ENCODE results near the gene COQ9. TPM values are rescaled to one million over a fixed set of nuclear protein-coding genes. Genes with fewer than 3 reads are reported as not detected.

The COQ9 gene
- total RNA-seq, 2 experiments from 2014 or later, result 7.0 to 7.6 TPM

- H3K4me3 Mint-ChIP-seq, result no peak overlapping the region
- Histone ChIP-seq H3K27me3 (ENCODE audit: control insufficient read depth in 1 of 2, insufficient read depth in 2 of 2, low read length in 2 of 2) (no peaks in the 10 kb centered on the region), H3K4me1 (ENCODE audit: insufficient read depth, low read length) (peaks cover 19% of the 10 kb centered on the region), H3K27ac (ENCODE audit: low read depth in 1 of 2, low read length in 2 of 2) (no peak overlapping the region), H3K4me3 (ENCODE audit: low read length) (no peak overlapping the region), H3K36me3 (ENCODE audit: insufficient read depth, low read length) (no peaks in the 10 kb centered on the region), H3K9me3 (ENCODE audit: control insufficient read depth in 1 of 2, insufficient read depth in 1 of 2, low read length in 2 of 2) (no peaks in the 10 kb centered on the region)
- no peak for ATAC-seq (ENCODE audit: poor library complexity)
- H3K27me3 Mint-ChIP-seq, result no peaks in the 10 kb centered on the region
- intact Hi-C loops (cut with DNase I, micrococcal nuclease), result loop anchor here in 1 of 2 experiments (10.0 kb wide), 1 partner anchor 329 kb away; no protein-coding TSS in a partner anchor
- H3K4me1 Mint-ChIP-seq (ENCODE audit: low read depth), result peaks cover 11% of the 10 kb centered on the region
- no peak overlapping the region for H3K27ac Mint-ChIP-seq
- H3K9me3 Mint-ChIP-seq, result no peaks in the 10 kb centered on the region
- no peak for TF ChIP-seq CTCF (IDR thresholded peaks at IDR 0.05)
- no peak for DNase-seq
- POLR2A ChIA-PET, result interaction anchor here (1.2 kb wide), 1 partner anchor 49 kb away, joined by 3 read pairs; the partner anchor contains the start of gene POLR2C
- H3K36me3 Mint-ChIP-seq (ENCODE audit: low read depth), result no peaks in the 10 kb centered on the region
- CTCF ChIA-PET, result interaction anchor here (0.6 kb wide), 1 partner anchor 532 kb away, joined by 3 read pairs; no protein-coding TSS in a partner anchor
Observed at GRCh38 chr16:57413733-57414132, 33.5 kb upstream of the COQ9 start.

GRCh38 chr16:57416084-57416483 lies 31.2 kb upstream of the COQ9 start:
- H3K4me1 Mint-ChIP-seq (ENCODE audit: low read depth), result peaks cover 21% of the 10 kb centered on the region
- ChIA-PET POLR2A (interaction anchor here (1.2 to 3.8 kb wide), 4 partner anchors 16 to 319 kb away, joined by 3 to 31 read pairs (median 6); partner anchors contain the start of genes CIAPIN1, COQ9 and KATNB1), CTCF (interaction anchor here (1.7 to 4.9 kb wide), 4 partner anchors 13 to 115 kb away, joined by 5 to 72 read pairs (median 12); no protein-coding TSS in a partner anchor)
- no peak overlapping the region for H3K27ac ChIP-seq (ENCODE audit: low read depth in 1 of 2, low read length in 2 of 2)
- H3K4me1 ChIP-seq (ENCODE audit: insufficient read depth, low read length), result peaks cover 27% of the 10 kb centered on the region
- intact Hi-C loops (cut with DNase I, micrococcal nuclease), result loop anchor here (2.0 to 10.0 kb wide), 4 partner anchors 169 to 331 kb away; partner anchors contain the start of gene ARL2BP (in 2 of the 2)
- no peak overlapping the region for H3K4me3 ChIP-seq (ENCODE audit: low read length)
- no peak for TF ChIP-seq CTCF (IDR thresholded peaks at IDR 0.05)
- no peaks in the 10 kb centered on the region for H3K36me3 Mint-ChIP-seq (ENCODE audit: low read depth)
- ATAC-seq (ENCODE audit: poor library complexity) (no peak), DNase-seq (peak in 1 of 14 experiments; percentile 42)
- H3K27ac Mint-ChIP-seq, result no peak overlapping the region
- H3K4me3 Mint-ChIP-seq, result no peak overlapping the region
- no peaks in the 10 kb centered on the region for H3K27me3 ChIP-seq (ENCODE audit: control insufficient read depth in 1 of 2, insufficient read depth in 2 of 2, low read length in 2 of 2)
- no peaks in the 10 kb centered on the region for H3K9me3 Mint-ChIP-seq
- no peaks in the 10 kb centered on the region for H3K36me3 ChIP-seq (ENCODE audit: insufficient read depth, low read length)
- no peaks in the 10 kb centered on the region for H3K9me3 ChIP-seq (ENCODE audit: control insufficient read depth in 1 of 2, insufficient read depth in 1 of 2, low read length in 2 of 2)
- no peaks in the 10 kb centered on the region for H3K27me3 Mint-ChIP-seq

GRCh38 chr16:57419506-57419905 lies 27.8 kb upstream of the COQ9 start:
- Mint-ChIP-seq H3K9me3 (no peaks in the 10 kb centered on the region), H3K4me1 (ENCODE audit: low read depth) (peaks cover 21% of the 10 kb centered on the region), H3K27me3 (no peaks in the 10 kb centered on the region), H3K36me3 (ENCODE audit: low read depth) (no peaks in the 10 kb centered on the region), H3K27ac (peak overlapping the region; percentile 31), H3K4me3 (no peak overlapping the region)
- Histone ChIP-seq H3K27ac (ENCODE audit: low read depth in 1 of 2, low read length in 2 of 2) (no peak overlapping the region), H3K4me1 (ENCODE audit: insufficient read depth, low read length) (peaks cover 27% of the 10 kb centered on the region), H3K36me3 (ENCODE audit: insufficient read depth, low read length) (no peaks in the 10 kb centered on the region), H3K4me3 (ENCODE audit: low read length) (no peak overlapping the region), H3K9me3 (ENCODE audit: control insufficient read depth in 1 of 2, insufficient read depth in 1 of 2, low read length in 2 of 2) (no peaks in the 10 kb centered on the region), H3K27me3 (ENCODE audit: control insufficient read depth in 1 of 2, insufficient read depth in 2 of 2, low read length in 2 of 2) (no peaks in the 10 kb centered on the region)
- no peak for TF ChIP-seq CTCF (IDR thresholded peaks at IDR 0.05)
- ATAC-seq (ENCODE audit: poor library complexity) (no peak), DNase-seq (no peak)
- ChIA-PET POLR2A (interaction anchor here (1.1 to 3.8 kb wide), 3 partner anchors 28 to 119 kb away, joined by 3 to 31 read pairs (median 4); partner anchors contain the start of genes CIAPIN1 and COQ9), CTCF (interaction anchor here (1.4 to 4.9 kb wide), 3 partner anchors 100 to 141 kb away, joined by 4 to 72 read pairs (median 11); no protein-coding TSS in a partner anchor)
- intact Hi-C loops (cut with DNase I, micrococcal nuclease), result loop anchor here (1.0 to 10.0 kb wide), 3 partner anchors 100 to 335 kb away; partner anchors contain the start of gene ARL2BP (in 1 of the 2)
